Fibroblast of the aortic adventitia (primary cell): ENCODE results near the gene SMOC1. TPM values are rescaled to one million over a fixed set of nuclear protein-coding genes. Genes with fewer than 3 reads are reported as not detected.
A peak's percentile ranks its signal among the peaks of the same experiment; 100 is the strongest.

Experiments used
- DNase-seq: peaks from one replicate; pipeline ENCODE4 v3.0.0-alpha.2; 2010; ENCODE audit warnings: low read depth
- H3K4me3 ChIP-seq: 2 replicates; pipeline ENCODE4 v1.5.1; 2011; ENCODE audit warnings: low read depth, mild to moderate bottlenecking, control low read depth, low read length, moderate library complexity
- CTCF ChIP-seq: IDR thresholded peaks from 2 replicates; pipeline ENCODE4 v1.5.1; 2011; ENCODE audit warnings: mild to moderate bottlenecking, low read length, control low read depth, inconsistent platforms; ENCODE audit not compliant: insufficient read depth
- total RNA-seq: library from RNA; depleted of rRNA; stranded (reverse); fragments of >200 nt; gene quantifications from 2 replicates; pipeline ENCODE4 v1.2.3, GENCODE V29; 2012; ENCODE audit warnings: low replicate concordance

SMOC1 gene
- total RNA-seq, 1 donor: 1.1 TPM

- TF ChIP-seq CTCF: no peak
- H3K4me3 ChIP-seq: no peak overlapping the region
- no peak for DNase-seq
Observed at GRCh38 chr14:69880893-69881292, 1.7 kb downstream of the SMOC1 start.

GRCh38 chr14:69882116-69882864, 3.1 kb downstream of the SMOC1 start:
- no peak for DNase-seq
- no peak overlapping the region for H3K4me3 ChIP-seq
- TF ChIP-seq CTCF: no peak

GRCh38 chr14:69882915-69883314, 3.7 kb downstream of the SMOC1 start:
- DNase-seq: no peak
- H3K4me3 ChIP-seq: no peak overlapping the region
- no peak for TF ChIP-seq CTCF

GRCh38 chr14:69886453-69887242, 7.4 kb downstream of the SMOC1 start:
- peak; percentile 11 for DNase-seq
- no peak overlapping the region for H3K4me3 ChIP-seq
- no peak for TF ChIP-seq CTCF

GRCh38 chr14:69887740-69888657, 8.8 kb downstream of the SMOC1 start:
- H3K4me3 ChIP-seq: no peak overlapping the region
- DNase-seq: peak; percentile 9
- no peak for TF ChIP-seq CTCF

- no peak for TF ChIP-seq CTCF
- no peak for DNase-seq
- no peak overlapping the region for H3K4me3 ChIP-seq
Observed at GRCh38 chr14:69891422-69891821, 12.2 kb downstream of the SMOC1 start.
